Skeletal muscle satellite cell (primary cell): Measurements from ENCODE around the gene MDFIC.

Source experiments
- H3K27me3 ChIP-seq: 2 replicates; pipeline ENCODE4 v1.7.0; 2013; ENCODE audit warnings: low read length; ENCODE audit not compliant: control insufficient read depth, insufficient read depth
- H3K36me3 ChIP-seq: 2 replicates; pipeline ENCODE4 v1.7.0; 2013; ENCODE audit warnings: mild to moderate bottlenecking, control low read depth, low read length; ENCODE audit not compliant: insufficient read depth
- H3K4me1 ChIP-seq: 2 replicates; pipeline ENCODE4 v1.7.0; 2013; ENCODE audit warnings: low read length; ENCODE audit not compliant: control insufficient read depth, insufficient read depth
- H3K4me2 ChIP-seq: 2 replicates; pipeline ENCODE4 v1.7.0; 2013; ENCODE audit warnings: mild to moderate bottlenecking, low read length
- H3K4me3 ChIP-seq: 2 replicates; pipeline ENCODE4 v1.7.0; 2013; ENCODE audit warnings: low read length
- H3K9ac ChIP-seq: 2 replicates; pipeline ENCODE4 v1.7.0; 2013; ENCODE audit warnings: mild to moderate bottlenecking, low read depth, low read length, moderate library complexity
- H3K9me3 ChIP-seq: replicated peaks from 2 replicates; pipeline ENCODE4 v1.7.0; 2013; ENCODE audit warnings: mild to moderate bottlenecking, control low read depth, low read length

Gene MDFIC

DNA sequence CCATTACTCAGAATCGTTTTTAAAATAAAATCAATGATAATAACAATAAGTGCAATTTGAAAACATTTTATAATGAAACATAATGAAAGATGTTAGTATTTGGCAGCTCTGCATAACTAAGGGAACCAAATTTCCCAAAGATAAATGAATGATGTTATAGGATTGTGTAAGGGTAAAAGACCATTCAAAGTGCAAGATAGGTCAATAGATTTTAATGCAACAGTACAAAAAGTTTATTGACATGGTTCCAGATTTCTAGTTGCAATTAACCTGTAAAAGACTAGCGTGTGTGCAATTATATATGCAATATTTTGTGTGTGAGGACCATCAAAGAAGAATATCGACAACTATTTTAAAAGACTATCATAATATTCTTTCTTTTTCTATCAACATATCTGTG is 122.3 kb downstream of the MDFIC start:
- Histone ChIP-seq H3K4me1 (no peaks in the 10 kb centered on the region), H3K27me3 (no peaks in the 10 kb centered on the region), H3K4me3 (no peak overlapping the region), H3K36me3 (no peaks in the 10 kb centered on the region), H3K9me3 (no peaks in the 10 kb centered on the region), H3K9ac (no peak overlapping the region), H3K4me2 (no peak overlapping the region)

DNA sequence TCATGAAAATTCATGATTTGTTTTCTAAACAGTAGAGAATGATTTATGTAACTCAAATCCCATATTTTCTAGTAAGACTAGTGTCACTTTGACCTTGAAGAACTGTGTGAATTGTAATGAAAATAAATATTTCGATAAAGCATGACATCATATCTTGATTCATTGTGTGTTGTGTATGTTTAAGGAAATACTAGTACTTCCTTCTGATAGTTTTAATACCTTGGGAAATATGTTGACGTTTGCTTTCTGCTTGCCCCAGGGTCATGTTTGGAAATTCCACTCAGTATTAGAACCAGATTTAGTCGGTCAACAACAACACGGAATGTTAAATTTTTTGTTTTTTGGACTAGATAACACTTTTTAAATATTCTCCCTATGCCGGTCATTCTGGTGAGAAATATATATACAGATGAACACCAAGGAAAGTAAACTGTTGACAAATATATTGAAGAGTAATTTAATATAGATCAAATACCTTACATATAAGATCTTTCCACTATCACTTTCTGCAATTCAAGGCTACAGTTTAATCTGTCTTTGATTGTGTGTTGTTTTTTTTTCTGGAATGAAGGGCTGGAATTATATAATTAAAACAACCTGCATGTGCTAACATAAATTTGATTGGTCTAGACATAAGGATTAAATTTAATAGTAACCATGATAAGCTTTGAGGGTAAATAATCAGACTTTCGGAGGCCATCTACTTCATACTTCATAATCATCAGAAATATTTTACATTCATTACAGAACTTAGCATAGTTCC is 126.2 kb downstream of the MDFIC start:
- no peaks in the 10 kb centered on the region for H3K27me3 ChIP-seq
- H3K9ac ChIP-seq, result no peak overlapping the region
- H3K36me3 ChIP-seq, result no peaks in the 10 kb centered on the region
- H3K9me3 ChIP-seq, result no peaks in the 10 kb centered on the region
- no peak overlapping the region for H3K4me3 ChIP-seq
- no peak overlapping the region for H3K4me2 ChIP-seq
- no peaks in the 10 kb centered on the region for H3K4me1 ChIP-seq

DNA sequence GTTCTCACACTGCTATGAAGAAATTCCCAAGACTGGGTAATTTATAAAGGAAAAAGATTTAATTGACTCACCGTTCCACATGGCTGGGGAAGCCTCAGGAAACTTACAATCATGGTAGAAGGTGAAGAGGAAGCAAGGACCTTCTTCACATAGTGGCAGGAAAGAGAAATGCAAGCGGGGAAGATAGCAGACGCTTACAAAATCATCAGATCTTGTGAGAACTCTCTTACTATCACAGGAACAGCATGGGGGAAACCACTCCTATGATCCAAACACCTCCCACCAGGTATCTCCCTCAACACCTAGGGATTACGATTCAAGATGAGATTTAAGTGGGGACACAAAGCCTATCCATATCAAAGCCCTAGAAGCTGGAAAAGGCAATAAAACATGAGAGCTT is 130.8 kb downstream of the MDFIC start:
- no peak overlapping the region for H3K4me2 ChIP-seq
- H3K4me1 ChIP-seq, result no peaks in the 10 kb centered on the region
- no peaks in the 10 kb centered on the region for H3K9me3 ChIP-seq
- H3K36me3 ChIP-seq, result no peaks in the 10 kb centered on the region
- H3K4me3 ChIP-seq, result no peak overlapping the region
- no peak overlapping the region for H3K9ac ChIP-seq
- H3K27me3 ChIP-seq, result no peaks in the 10 kb centered on the region

DNA sequence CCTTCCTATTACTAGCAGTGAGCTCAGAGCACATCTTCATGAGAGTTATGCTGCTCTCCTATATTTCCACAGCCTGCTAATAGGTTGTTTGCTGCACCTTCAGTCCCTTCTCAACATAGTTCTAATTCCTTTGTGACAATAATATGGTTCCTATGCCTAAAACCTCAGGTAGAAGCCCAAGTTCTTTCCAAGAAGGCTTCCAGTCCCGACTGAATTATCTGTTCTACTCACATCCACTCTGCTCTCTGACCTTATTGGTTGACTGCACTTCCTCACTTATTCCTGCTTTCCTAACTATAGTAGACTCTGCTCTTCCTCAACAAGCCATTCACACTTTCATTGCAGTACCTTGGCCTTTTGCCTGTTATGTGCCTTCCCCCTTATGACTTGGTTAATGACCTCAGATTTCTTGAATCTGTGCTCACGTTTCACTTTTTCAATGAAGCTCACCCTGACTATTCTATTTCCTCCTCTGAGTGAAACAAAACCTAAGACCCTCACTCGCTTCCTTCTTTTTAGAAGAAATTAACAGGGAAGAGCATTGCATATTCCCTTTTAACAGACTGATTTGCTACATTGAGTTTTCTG is 132.7 kb downstream of the MDFIC start:
- Histone ChIP-seq H3K9me3 (no peaks in the 10 kb centered on the region), H3K9ac (no peak overlapping the region), H3K4me1 (no peaks in the 10 kb centered on the region), H3K4me2 (no peak overlapping the region), H3K4me3 (no peak overlapping the region), H3K27me3 (no peaks in the 10 kb centered on the region), H3K36me3 (no peaks in the 10 kb centered on the region)

- H3K36me3 ChIP-seq, result no peaks in the 10 kb centered on the region
Observed at GRCh38 chr7:115056019-115056418, 134.1 kb downstream of the MDFIC start.

DNA sequence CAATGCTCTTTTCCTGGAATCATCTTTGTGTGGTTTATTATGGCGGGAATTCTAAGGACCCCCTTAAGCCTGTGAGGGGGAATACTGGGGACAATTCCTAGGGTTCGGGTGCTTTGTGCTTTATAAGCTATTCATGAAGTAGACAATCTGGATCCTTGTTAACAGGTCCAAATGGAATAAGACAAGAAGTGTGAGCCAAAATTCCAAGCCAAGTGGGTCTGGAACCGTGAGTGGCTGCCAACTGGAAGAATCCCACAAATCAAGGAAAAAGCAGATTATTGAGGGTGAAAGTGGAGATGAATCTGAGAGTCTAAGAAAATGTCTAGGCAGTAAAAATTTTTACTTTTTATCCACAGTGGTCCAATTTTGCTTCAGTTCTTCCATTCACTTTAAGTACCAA is 136.8 kb downstream of the MDFIC start:
- H3K4me2 ChIP-seq, result no peak overlapping the region
- H3K4me3 ChIP-seq, result no peak overlapping the region
- no peaks in the 10 kb centered on the region for H3K36me3 ChIP-seq
- no peaks in the 10 kb centered on the region for H3K9me3 ChIP-seq
- H3K9ac ChIP-seq, result no peak overlapping the region
- no peaks in the 10 kb centered on the region for H3K27me3 ChIP-seq
- H3K4me1 ChIP-seq, result no peaks in the 10 kb centered on the region

More at GRCh38 chr7:115056019-115056418, 134.1 kb downstream of the MDFIC start:
- Histone ChIP-seq H3K27me3 (no peaks in the 10 kb centered on the region), H3K4me2 (no peak overlapping the region), H3K4me1 (no peaks in the 10 kb centered on the region), H3K9ac (no peak overlapping the region), H3K9me3 (no peaks in the 10 kb centered on the region), H3K4me3 (no peak overlapping the region)

DNA sequence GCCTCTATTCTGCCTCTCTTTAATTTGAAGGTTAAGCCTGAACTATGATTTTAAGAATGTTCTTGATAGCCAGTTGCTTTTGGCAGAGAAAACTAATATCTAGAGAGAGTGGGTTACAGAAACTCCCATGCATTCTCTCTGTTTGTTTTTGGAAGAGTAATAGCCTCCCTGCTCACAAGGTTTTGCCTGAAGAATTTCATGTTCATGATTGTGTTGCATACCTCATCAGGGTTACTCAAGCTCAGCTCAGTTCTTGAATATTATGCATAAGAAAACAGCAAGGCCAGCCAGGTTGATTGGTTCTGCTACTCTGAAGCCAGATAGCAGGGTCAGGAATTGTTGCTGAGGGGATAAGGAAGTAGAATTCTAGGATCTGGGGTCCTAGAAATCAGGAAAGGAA is 137.4 kb downstream of the MDFIC start:
- H3K4me2 ChIP-seq, result no peak overlapping the region
- no peak overlapping the region for H3K9ac ChIP-seq
- no peaks in the 10 kb centered on the region for H3K36me3 ChIP-seq
- H3K27me3 ChIP-seq, result no peaks in the 10 kb centered on the region
- H3K9me3 ChIP-seq, result no peaks in the 10 kb centered on the region
- no peaks in the 10 kb centered on the region for H3K4me1 ChIP-seq
- H3K4me3 ChIP-seq, result no peak overlapping the region

DNA sequence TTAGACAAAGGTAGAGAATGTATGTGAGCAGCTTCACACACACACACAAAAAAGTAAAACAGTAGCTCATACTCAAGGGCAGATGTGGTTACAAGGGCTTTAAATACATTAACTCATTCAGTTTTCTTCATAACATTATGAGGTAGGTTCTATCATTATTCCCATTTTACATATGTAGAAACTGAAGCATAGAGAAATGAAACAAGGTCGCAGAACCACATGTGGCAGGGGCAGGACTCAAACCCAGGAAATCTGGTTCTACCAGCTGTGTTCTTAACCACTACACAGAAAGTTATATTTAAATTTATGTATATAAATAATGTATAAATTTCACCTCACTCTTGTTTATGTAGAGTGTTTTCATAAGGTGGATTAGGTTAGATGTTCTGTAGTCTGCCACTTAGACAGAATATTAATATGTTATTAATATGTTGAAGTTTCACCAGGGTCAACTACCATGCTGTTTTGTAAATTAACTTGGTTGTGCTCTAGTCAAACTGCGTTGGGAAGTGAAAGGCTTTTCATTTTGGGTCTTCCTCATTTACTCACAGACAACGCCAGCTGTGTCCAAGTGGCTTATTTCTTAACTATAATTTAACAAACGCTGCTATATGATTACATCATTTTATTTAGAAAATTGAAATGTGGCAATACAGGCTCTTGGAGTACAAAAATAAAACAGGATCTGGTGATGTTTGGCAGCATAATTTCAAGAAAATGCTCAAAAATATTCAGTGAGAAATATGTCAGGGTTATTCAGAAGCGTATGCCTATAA is 138.4 kb downstream of the MDFIC start:
- H3K9me3 ChIP-seq, result no peaks in the 10 kb centered on the region
- H3K4me2 ChIP-seq, result no peak overlapping the region
- no peaks in the 10 kb centered on the region for H3K27me3 ChIP-seq
- no peak overlapping the region for H3K9ac ChIP-seq
- no peak overlapping the region for H3K4me3 ChIP-seq
- no peaks in the 10 kb centered on the region for H3K36me3 ChIP-seq
- H3K4me1 ChIP-seq, result no peaks in the 10 kb centered on the region

- no peaks in the 10 kb centered on the region for H3K36me3 ChIP-seq
- H3K4me1 ChIP-seq, result peaks cover 8% of the 10 kb centered on the region
- no peak overlapping the region for H3K4me3 ChIP-seq
- H3K9ac ChIP-seq, result no peak overlapping the region
- H3K27me3 ChIP-seq, result no peaks in the 10 kb centered on the region
- H3K4me2 ChIP-seq, result no peak overlapping the region
- no peaks in the 10 kb centered on the region for H3K9me3 ChIP-seq
Observed at GRCh38 chr7:115066050-115066449, 144.2 kb downstream of the MDFIC start.

- H3K9me3 ChIP-seq, result no peaks in the 10 kb centered on the region
Observed at GRCh38 chr7:115066634-115067033, 144.7 kb downstream of the MDFIC start.

DNA sequence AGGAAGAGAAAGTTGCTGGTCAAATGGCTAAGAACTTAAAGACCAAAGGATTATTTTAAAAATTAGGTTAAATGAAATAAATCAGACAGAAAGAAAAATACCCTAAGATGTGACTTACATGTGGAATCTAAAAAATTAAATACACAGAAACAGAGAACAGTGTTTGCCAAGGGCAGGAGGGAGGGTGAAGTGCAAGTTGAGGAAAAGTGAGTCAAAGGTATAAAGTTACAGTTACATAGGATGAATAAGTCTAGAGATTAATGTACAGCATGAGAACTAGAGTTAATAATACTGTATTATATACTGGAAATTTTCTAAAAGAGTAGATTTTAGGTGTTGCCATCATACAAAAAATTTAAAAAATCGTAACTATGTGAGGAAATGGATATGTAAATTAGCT is 146.3 kb downstream of the MDFIC start:
- Histone ChIP-seq H3K27me3 (no peaks in the 10 kb centered on the region), H3K4me3 (no peak overlapping the region), H3K9ac (no peak overlapping the region), H3K36me3 (no peaks in the 10 kb centered on the region), H3K9me3 (no peaks in the 10 kb centered on the region), H3K4me1 (peaks cover 8% of the 10 kb centered on the region), H3K4me2 (no peak overlapping the region)

More at GRCh38 chr7:115066634-115067033, 144.7 kb downstream of the MDFIC start:
- no peak overlapping the region for H3K9ac ChIP-seq
- no peaks in the 10 kb centered on the region for H3K27me3 ChIP-seq
- H3K4me3 ChIP-seq, result no peak overlapping the region
- no peak overlapping the region for H3K4me2 ChIP-seq
- H3K4me1 ChIP-seq, result peaks cover 8% of the 10 kb centered on the region
- H3K36me3 ChIP-seq, result no peaks in the 10 kb centered on the region
